ENCODE measurements around the gene ZNF277. TPM values are rescaled to one million over a fixed set of nuclear protein-coding genes. Genes with fewer than 3 reads are reported as not detected.
A peak's percentile ranks its signal among the peaks of the same experiment; 100 is the strongest.

ZNF277 gene
- 10 to 100 TPM; 14.4 to 44.9 (median 21.4) TPM for total RNA-seq

GRCh38 chr7:112206238-112206990 is at the start of gene ZNF277, which contains the start of gene DOCK4:
Gene ZNF277 (plus strand): TSS chr7:112206695. CDS start chr7:112206717, 22 bp downstream.
Gene DOCK4 (minus strand): TSS chr7:112206399. CDS start chr7:112206138, 261 bp downstream.
- Histone ChIP-seq H3K36me3 (no peaks in the 10 kb centered on the region), H3K27ac (peak within 1 kb of the TSS; percentile 82 to 85), H3K9me3 (no peaks in the 10 kb centered on the region), H3K4me3 (peak within 1 kb of the TSS; percentile 87 to 94), H3K27me3 (no peaks in the 10 kb centered on the region), H3K4me1 (no peaks in the 10 kb centered on the region)
- intact Hi-C loops (cut with DNase I; ENCODE audit: low total_unique reads): no loop called here
- DNase-seq: peak; percentile 99
- TF ChIP-seq CTCF (IDR thresholded peaks at IDR 0.05) (peak in 2 of 4 experiments; percentile 6 to 10), POLR2A (IDR thresholded peaks at IDR 0.05) (peak; percentile 84 to 96)

- no peaks in the 10 kb centered on the region for H3K27me3 ChIP-seq
- H3K4me3 ChIP-seq: no peak overlapping the region
- no peaks in the 10 kb centered on the region for H3K4me1 ChIP-seq
- H3K27ac ChIP-seq: no peak overlapping the region
- H3K9me3 ChIP-seq: no peaks in the 10 kb centered on the region
- H3K36me3 ChIP-seq: no peaks in the 10 kb centered on the region
- intact Hi-C loops (cut with DNase I; ENCODE audit: low total_unique reads): no loop called here
- no peak for DNase-seq
- TF ChIP-seq CTCF (IDR thresholded peaks at IDR 0.05) (no peak), POLR2A (IDR thresholded peaks at IDR 0.05) (no peak)
Measured at GRCh38 chr7:112157072-112157471, 49.4 kb upstream of the ZNF277 start.

GRCh38 chr7:112159351-112159750 is 47.1 kb upstream of the ZNF277 start:
- Histone ChIP-seq H3K4me1 (no peaks in the 10 kb centered on the region), H3K4me3 (no peak overlapping the region), H3K9me3 (no peaks in the 10 kb centered on the region), H3K27me3 (no peaks in the 10 kb centered on the region), H3K27ac (peak overlapping the region in 1 of 2 donors; percentile 36), H3K36me3 (no peaks in the 10 kb centered on the region)
- no peak for DNase-seq
- TF ChIP-seq CTCF (IDR thresholded peaks at IDR 0.05) (no peak), POLR2A (IDR thresholded peaks at IDR 0.05) (no peak)
- intact Hi-C loops (cut with DNase I; ENCODE audit: low total_unique reads): no loop called here

GRCh38 chr7:112160130-112160770 is 46.2 kb upstream of the ZNF277 start:
- H3K36me3 ChIP-seq: no peaks in the 10 kb centered on the region
- DNase-seq: peak in 1 of 2 donors; percentile 24
- peak overlapping the region; percentile 9 to 49 for H3K27ac ChIP-seq
- H3K27me3 ChIP-seq: no peaks in the 10 kb centered on the region
- H3K4me3 ChIP-seq: no peak overlapping the region
- TF ChIP-seq CTCF (IDR thresholded peaks at IDR 0.05) (no peak), POLR2A (IDR thresholded peaks at IDR 0.05) (no peak)
- H3K9me3 ChIP-seq: no peaks in the 10 kb centered on the region
- intact Hi-C loops (cut with DNase I; ENCODE audit: low total_unique reads): no loop called here
- no peaks in the 10 kb centered on the region for H3K4me1 ChIP-seq

GRCh38 chr7:112160771-112161150 is 45.7 kb upstream of the ZNF277 start:
- DNase-seq: no peak
- TF ChIP-seq POLR2A (IDR thresholded peaks at IDR 0.05) (no peak), CTCF (IDR thresholded peaks at IDR 0.05) (no peak)
- H3K9me3 ChIP-seq: no peaks in the 10 kb centered on the region
- H3K27ac ChIP-seq: peak overlapping the region; percentile 9 to 49
- intact Hi-C loops (cut with DNase I; ENCODE audit: low total_unique reads): no loop called here
- no peak overlapping the region for H3K4me3 ChIP-seq
- no peaks in the 10 kb centered on the region for H3K27me3 ChIP-seq
- H3K4me1 ChIP-seq: no peaks in the 10 kb centered on the region
- no peaks in the 10 kb centered on the region for H3K36me3 ChIP-seq
